ENCODE results near the gene STEAP1B. TPM values are rescaled to one million over a fixed set of nuclear protein-coding genes. Genes with fewer than 3 reads are reported as not detected.
A peak's percentile ranks its signal among the peaks of the same experiment; 100 is the strongest.
"Not testable (repeated sequence)": the region's sequence is repeated elsewhere in the genome, so short reads cannot be mapped to it uniquely, and the experiment has no call there.

STEAP1B gene
- polyA plus RNA-seq, 1 experiment, result 1.4 TPM

DNA sequence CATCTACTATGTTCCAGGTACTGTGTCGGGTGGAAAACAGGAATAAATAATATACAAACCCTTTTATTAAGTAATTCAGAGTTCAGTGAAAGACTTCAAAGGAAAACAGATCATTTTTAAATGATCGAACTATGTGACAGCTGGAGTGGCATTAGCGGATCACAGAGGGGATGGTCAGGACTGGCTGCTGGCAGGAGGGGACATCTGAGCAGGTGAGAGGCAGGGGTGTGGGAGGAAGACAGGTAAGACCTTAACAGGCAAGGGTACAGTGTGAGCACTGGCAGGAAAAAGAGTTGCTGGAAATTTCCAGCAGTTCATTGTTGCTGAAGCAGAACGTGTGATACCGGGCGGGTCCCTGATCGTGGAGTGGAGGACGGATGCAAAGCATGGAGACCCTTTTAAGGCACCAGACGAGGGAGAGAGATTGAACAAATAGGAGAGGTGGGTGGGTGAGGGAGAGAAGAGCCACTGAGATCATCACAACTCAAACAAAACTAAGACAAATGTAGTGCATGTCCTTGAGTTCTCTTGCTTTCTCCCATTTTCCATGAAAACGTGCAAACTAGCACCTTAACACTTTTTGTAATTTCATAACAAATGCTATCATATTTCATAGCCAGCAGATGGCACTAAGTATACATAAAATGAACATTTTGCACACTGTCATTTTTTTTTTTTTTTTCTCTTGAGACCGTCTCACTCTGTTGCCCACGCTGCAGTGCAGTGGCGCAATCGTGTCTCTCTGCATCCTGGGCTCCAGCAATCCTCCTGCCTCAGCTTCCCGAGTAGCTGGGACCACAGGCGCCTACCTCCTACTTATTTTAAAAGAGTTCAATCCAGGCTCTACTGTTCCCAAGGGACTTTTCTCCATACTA, 23.7 kb upstream of the STEAP1B start:
- CTCF ChIA-PET, result interaction anchor here (0.9 to 1.4 kb wide), 2 partner anchors 21 to 30 kb away, joined by 3 read pairs; no protein-coding TSS in a partner anchor
- H3K36me3 ChIP-seq (ENCODE audit: control insufficient read depth, insufficient read depth, low read length); H3K4me3 ChIP-seq (ENCODE audit: low read depth, low read length); POLR2A ChIA-PET; H3K27me3 ChIP-seq (ENCODE audit: control insufficient read depth, insufficient read depth, low read length): not testable (repeated sequence)
- DNase-seq (ENCODE audit: low read depth), result peak; percentile 5
- TF ChIP-seq, protein P1, sequence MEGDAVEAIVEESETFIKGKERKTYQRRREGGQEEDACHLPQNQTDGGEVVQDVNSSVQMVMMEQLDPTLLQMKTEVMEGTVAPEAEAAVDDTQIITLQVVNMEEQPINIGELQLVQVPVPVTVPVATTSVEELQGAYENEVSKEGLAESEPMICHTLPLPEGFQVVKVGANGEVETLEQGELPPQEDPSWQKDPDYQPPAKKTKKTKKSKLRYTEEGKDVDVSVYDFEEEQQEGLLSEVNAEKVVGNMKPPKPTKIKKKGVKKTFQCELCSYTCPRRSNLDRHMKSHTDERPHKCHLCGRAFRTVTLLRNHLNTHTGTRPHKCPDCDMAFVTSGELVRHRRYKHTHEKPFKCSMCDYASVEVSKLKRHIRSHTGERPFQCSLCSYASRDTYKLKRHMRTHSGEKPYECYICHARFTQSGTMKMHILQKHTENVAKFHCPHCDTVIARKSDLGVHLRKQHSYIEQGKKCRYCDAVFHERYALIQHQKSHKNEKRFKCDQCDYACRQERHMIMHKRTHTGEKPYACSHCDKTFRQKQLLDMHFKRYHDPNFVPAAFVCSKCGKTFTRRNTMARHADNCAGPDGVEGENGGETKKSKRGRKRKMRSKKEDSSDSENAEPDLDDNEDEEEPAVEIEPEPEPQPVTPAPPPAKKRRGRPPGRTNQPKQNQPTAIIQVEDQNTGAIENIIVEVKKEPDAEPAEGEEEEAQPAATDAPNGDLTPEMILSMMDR (IDR thresholded peaks at IDR 0.05; ENCODE audit: insufficient read depth, low read depth, low read length), result 0 out of 2 replicates have a peak, but pooled peaks have one; percentile 9

- CTCF ChIA-PET, result interaction anchor here (0.9 kb wide), 1 partner anchor 554 kb away, joined by 3 read pairs; no protein-coding TSS in a partner anchor
- H3K36me3 ChIP-seq (ENCODE audit: control insufficient read depth, insufficient read depth, low read length); H3K27me3 ChIP-seq (ENCODE audit: control insufficient read depth, insufficient read depth, low read length); DNase-seq (ENCODE audit: low read depth); H3K4me3 ChIP-seq (ENCODE audit: low read depth, low read length); POLR2A ChIA-PET: not testable (repeated sequence)
Observed at GRCh38 chr7:22519560-22519959, 19.6 kb upstream of the STEAP1B start.

GRCh38 chr7:22516950-22517349, 17.0 kb upstream of the STEAP1B start:
- H3K4me3 ChIP-seq (ENCODE audit: low read depth, low read length); POLR2A ChIA-PET; H3K36me3 ChIP-seq (ENCODE audit: control insufficient read depth, insufficient read depth, low read length); DNase-seq (ENCODE audit: low read depth); H3K27me3 ChIP-seq (ENCODE audit: control insufficient read depth, insufficient read depth, low read length); CTCF ChIA-PET: not testable (repeated sequence)

GRCh38 chr7:22514963-22515362, 15.0 kb upstream of the STEAP1B start:
- DNase-seq (ENCODE audit: low read depth); H3K36me3 ChIP-seq (ENCODE audit: control insufficient read depth, insufficient read depth, low read length); H3K27me3 ChIP-seq (ENCODE audit: control insufficient read depth, insufficient read depth, low read length); CTCF ChIA-PET; H3K4me3 ChIP-seq (ENCODE audit: low read depth, low read length); POLR2A ChIA-PET: not testable (repeated sequence)

DNA sequence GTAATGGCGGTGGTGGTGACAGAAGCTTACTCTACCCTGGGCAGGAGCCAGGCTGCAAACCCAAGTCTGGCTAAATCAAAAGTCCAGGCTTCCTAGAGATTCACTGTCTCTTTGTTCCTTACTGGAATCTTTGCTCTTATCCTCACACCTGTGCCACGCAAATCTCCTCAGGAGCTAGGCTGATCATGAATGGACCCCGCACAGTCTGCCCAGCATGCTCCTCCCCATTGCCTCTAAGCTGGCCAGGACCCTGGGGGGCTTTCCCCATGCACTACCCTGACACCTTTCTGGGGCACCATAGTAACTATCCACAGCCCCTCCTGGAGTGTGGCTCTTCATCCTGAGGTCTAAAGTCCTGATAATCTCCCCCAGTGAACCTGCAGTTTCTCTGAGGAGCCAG, 7.3 kb upstream of the STEAP1B start:
- H3K27me3 ChIP-seq (ENCODE audit: control insufficient read depth, insufficient read depth, low read length); H3K36me3 ChIP-seq (ENCODE audit: control insufficient read depth, insufficient read depth, low read length); H3K4me3 ChIP-seq (ENCODE audit: low read depth, low read length); POLR2A ChIA-PET; CTCF ChIA-PET; DNase-seq (ENCODE audit: low read depth): not testable (repeated sequence)

DNA sequence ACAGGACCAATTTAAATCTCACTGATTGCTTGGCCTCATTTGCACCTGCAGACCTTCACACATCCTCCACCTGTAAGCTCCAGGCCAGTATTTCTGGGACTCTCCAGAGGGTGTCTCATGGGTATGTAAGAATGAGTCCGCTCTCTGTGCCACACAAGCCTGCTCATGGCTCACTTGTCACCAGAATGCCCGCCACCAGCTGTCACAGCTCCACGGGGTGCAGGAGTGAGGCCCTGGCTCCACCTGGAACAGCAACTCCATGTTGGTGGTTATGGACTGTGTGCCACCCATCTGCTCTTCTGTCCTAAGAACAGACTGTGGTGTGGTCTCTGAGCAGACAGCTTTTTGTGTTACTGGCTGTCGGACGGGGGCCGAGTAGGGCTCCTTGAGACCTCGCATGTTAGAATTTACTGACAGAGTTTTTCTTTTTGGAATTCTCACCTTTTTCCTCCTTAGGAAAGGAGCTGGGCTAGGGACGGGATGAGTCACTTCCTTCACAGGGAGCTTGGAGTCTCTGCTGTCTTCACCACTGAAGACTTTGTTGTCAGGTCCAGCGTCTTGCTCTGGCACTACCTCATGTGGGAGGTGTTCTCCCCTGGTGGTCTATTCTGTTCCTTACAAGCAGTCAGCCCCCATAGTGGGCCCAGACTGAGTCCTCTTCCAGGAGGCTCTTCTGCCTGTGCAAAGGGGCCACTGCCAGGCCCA, 6.5 kb upstream of the STEAP1B start:
- H3K27me3 ChIP-seq (ENCODE audit: control insufficient read depth, insufficient read depth, low read length); CTCF ChIA-PET; H3K4me3 ChIP-seq (ENCODE audit: low read depth, low read length); DNase-seq (ENCODE audit: low read depth); POLR2A ChIA-PET; H3K36me3 ChIP-seq (ENCODE audit: control insufficient read depth, insufficient read depth, low read length): not testable (repeated sequence)

DNA sequence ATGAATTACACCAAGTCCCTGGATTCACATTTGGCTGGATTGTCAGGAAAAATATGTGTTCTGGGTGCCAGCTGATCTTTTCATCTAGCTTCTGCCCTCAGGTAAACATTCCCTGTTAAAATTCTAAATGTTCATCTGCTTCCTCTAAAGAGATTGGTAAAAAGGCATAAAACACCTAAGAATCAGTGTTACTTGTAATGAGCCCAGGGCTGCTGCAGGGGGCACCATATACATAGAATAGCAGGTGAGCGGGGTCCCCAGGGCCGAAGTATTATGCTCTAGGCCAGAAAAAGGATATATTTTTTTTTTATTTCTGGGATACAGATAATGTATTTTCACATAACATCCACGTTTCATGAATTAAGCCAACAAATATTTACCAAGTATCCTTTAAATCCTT, 4.5 kb upstream of the STEAP1B start:
- H3K27me3 ChIP-seq (ENCODE audit: control insufficient read depth, insufficient read depth, low read length); DNase-seq (ENCODE audit: low read depth); POLR2A ChIA-PET; H3K36me3 ChIP-seq (ENCODE audit: control insufficient read depth, insufficient read depth, low read length); H3K4me3 ChIP-seq (ENCODE audit: low read depth, low read length): not testable (repeated sequence)
- TF ChIP-seq, protein P1 (IDR thresholded peaks at IDR 0.05; ENCODE audit: insufficient read depth, low read depth, low read length), result peak; percentile 40
- CTCF ChIA-PET, result interaction anchor here (0.6 kb wide), 2 partner anchors 413 to 1532 kb away, joined by 3 read pairs; no protein-coding TSS in a partner anchor

DNA sequence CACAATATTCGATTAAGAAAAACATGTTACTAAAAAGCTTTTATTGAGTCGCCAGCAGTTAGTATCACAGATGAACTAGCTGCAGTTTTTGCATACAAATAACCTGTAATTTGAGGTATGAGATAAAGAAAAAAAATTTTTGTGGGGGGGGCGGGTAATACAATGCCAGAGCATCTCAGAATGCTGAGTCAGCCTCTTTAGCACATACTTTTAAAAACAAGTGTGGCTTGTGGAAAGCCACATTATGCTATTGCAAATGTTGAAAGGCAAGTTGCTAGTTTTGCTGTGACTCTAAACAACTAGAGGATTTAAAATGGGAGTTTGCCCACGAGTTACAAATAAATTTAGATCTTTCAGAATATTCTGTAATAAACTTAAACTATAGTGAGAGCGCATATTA, 2.1 kb upstream of the STEAP1B start:
- POLR2A ChIA-PET; H3K27me3 ChIP-seq (ENCODE audit: control insufficient read depth, insufficient read depth, low read length); H3K4me3 ChIP-seq (ENCODE audit: low read depth, low read length); H3K36me3 ChIP-seq (ENCODE audit: control insufficient read depth, insufficient read depth, low read length); CTCF ChIA-PET; DNase-seq (ENCODE audit: low read depth): not testable (repeated sequence)

Data from BJ (cell line).